GM18873 (cell line): ENCODE measurements around the gene PRSS1.
"Not testable (repeated sequence)": the region's sequence is repeated elsewhere in the genome, so short reads cannot be mapped to it uniquely, and the experiment has no call there.

Source experiments
- ATAC-seq: cut with Tn5 transposase; IDR thresholded peaks from one replicate; pipeline ENCODE4 v1.9.1; 2021; ENCODE audit warnings: mild to moderate bottlenecking, moderate library complexity, moderate number of reproducible peaks; ENCODE audit not compliant: unreplicated experiment, low FRiP score

Gene PRSS1

DNA sequence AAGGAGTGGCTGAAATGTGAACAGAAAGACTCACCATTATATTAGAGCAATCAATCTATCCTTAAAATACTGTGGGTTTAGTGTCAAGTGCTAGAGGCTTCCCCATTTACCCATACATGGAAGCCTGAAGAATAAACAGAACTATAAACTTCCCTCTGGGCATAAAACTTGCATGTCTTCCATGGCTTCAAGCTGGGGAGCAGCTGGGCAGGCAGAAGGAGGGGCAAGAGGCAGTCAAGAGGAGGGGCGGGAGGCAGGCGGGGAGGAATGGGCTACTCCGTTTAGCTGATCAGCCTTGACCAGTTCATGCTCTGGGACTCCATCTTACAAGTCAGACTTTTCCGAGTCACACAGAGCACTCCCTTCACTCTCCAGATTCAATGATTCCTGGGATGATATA is 3.5 kb upstream of the PRSS1 start:
- no peak for ATAC-seq

DNA sequence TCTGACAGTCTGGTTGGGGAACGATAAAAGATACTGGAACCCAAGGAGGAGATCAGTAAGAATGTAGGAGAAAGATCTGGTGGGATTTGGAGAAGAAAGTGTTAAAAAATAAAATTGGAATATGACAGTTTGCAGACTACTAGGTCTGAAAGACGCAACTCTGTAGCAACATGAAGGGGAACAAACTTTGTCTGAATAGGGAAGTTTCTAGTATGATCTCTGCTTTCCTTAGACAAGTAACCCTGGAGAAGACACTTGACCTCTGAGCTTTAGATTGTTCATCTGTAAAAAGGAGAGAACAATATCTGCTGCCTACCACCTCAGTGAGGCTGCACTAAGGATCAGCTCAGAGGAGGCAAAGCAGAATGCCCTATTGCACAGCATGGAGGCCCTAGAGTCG is 3.0 kb upstream of the PRSS1 start:
- no peak for ATAC-seq

DNA sequence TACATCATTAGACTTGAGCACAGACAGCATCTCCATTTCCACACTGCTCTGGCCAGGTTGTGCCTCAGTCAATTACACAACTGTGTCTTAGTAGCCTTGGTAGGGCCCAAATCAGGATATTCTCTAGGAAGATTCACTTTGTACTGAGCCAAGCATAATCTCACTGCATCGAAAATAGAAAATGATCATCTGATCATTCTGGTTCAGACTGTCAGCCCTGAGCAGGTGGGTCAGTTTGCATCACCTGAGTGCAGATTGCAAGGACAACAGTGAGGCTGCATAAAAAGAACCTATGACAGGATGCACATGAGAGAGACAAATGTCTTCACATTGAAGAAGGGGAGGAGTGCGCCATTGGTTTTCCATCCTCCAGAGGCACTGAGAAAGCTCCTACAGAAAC is 862 bp upstream of the PRSS1 start:
- not testable (repeated sequence) for ATAC-seq

DNA sequence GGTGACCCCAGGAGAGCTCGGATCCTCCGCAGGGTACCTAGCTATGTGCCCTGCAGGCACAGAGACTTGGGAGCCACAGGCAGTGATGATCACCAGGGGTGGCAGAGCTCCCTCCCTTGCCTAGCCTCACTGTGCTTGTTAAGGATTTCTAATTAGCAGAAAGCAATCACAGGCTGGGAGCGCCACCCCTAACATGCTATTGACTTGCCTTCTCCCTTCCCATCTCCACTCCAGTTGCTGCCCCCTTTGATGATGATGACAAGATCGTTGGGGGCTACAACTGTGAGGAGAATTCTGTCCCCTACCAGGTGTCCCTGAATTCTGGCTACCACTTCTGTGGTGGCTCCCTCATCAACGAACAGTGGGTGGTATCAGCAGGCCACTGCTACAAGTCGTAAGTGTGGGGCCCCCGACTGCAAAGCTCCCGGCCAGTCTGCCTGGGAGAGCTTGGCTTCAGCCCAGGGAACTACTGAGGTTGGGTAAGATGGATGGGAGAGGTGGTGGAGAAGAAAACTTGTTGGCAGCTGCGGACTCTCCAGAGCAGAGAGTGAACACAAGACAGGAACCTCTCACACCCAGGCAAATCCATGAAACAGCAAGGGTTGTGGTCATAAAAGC is 1.2 kb downstream of the PRSS1 start:
- ATAC-seq: no peak

DNA sequence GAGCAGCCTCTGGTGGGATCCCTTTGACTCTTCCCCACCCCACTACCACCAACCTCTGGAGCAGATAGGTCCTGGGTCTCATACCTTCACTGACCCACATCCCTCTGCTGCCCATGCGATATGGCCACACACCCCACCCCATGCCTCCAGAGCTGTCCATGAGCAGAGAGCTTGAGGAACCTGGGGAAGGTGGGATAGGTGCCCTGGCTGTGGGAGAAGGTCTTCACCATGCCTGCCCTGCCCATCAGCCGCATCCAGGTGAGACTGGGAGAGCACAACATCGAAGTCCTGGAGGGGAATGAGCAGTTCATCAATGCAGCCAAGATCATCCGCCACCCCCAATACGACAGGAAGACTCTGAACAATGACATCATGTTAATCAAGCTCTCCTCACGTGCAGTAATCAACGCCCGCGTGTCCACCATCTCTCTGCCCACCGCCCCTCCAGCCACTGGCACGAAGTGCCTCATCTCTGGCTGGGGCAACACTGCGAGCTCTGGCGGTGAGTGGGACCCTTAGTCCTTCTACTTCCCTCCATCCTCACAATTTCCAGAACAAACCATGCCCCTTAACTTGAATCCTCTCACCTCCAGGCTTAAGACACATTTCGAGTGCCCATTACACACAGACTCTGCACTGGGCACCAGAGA is 2.4 kb downstream of the PRSS1 start:
- not testable (repeated sequence) for ATAC-seq

DNA sequence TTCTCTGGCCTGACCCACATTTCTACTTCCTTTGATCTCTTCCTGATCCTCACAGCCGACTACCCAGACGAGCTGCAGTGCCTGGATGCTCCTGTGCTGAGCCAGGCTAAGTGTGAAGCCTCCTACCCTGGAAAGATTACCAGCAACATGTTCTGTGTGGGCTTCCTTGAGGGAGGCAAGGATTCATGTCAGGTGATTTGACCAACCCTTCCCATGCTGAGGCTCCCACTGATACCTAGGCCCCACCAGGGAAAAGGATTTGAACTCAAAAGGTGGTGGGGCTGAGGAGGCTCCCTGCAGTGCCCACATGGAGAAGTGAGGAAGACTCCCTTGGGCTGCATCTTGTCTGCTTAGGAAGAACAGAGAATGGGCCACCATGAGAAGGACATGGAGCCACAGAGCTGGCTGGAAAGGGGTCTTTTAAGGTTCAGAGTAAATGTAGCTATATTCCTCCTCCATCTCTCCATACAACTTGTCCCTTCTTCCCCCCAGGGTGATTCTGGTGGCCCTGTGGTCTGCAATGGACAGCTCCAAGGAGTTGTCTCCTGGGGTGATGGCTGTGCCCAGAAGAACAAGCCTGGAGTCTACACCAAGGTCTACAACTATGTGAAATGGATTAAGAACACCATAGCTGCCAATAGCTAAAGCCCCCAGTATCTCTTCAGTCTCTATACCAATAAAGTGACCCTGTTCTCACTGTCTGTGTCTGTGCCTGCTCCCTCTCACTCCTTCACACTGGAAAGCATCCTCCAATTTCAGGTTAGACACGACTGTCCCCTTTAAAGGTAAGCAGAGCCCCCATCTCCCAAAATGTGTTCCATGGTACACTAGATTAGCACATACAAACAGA is 3.3 kb downstream of the PRSS1 start:
- no peak for ATAC-seq

DNA sequence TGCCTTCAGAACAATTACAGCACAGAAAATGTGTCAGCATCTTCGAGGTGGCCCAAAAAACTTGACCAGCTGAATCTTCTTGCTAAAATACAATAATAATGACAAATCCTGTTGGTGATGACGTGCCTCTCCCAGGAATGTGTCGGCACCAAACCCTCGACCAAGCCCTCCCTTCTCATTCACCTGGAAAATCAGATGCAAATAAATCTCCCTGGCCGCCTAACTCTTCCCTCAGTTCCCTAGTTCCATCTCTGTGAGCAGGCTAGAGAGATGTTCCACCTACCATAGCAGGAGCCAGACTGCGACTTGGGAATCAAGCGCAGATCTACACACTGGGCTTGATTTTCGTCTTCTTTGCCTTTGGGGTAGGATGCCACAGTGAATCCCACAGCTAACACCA is 4.1 kb downstream of the PRSS1 start:
- no peak for ATAC-seq

DNA sequence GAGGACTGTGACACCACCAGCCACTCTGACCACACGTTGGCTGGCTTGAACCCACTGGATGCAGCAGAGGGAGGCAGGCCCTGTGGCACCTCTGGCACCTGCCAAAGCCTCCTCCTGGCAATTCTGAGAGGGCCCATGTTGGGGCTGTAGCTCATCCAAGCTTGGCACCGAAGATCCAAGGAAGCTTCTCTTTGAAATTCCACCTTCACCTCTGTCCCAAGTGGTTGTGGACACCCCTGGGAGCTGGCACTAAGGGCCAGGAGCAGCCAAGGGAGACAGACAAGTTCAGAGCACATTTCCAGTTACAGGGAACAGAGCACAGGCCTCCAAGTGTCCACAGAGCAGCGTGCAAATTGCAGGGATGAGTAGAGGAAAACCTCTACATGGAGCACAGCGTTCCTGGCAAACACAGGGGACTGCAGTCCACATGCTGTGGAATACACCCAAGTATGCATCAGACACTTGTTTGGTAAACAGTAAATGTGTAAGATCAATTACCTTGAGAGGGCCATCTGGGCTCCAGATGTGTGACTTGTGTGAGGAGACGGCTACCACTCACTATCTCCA is 4.7 kb downstream of the PRSS1 start:
- not testable (repeated sequence) for ATAC-seq

DNA sequence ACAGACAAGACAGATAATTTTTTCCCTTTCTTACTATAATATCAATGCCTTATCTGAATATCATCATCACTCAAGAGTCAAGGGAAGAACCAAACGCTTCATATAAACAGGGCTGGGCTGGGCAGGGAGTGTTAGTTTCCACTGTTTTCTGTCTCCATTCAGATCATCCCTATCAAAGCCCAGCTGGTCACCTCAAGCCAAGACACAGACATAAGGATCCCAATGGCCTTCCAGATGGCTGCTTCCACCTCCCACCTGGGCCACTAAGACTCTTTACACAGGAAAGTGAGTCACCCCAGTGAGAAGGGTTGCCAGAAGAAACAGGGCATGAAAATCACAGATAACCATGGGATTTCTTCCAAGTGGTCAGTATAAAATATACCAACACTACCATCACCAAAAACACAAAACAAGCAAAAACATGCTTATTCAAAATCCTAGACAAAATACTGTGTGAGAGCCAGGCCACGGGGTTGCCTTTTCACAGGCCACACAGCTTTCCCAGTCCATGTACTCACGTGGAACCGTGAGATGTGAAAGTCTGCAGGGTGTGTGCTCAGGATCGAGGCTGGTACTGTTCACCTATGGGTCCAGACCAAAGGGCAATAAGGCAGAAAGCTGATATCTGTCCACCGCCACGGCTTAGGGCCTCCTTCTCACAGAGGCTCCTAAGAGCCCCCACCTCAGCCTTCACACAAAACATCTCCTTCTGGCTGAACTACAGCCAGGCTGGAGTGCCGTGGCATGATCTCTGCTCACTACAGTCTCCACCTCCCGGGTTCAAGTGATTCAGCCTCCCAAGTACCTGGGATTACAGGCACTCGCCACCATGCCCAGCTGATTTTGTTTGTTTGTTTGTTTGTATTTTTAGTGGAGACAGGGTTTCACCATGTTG is 5.7 kb downstream of the PRSS1 start:
- ATAC-seq: no peak

DNA sequence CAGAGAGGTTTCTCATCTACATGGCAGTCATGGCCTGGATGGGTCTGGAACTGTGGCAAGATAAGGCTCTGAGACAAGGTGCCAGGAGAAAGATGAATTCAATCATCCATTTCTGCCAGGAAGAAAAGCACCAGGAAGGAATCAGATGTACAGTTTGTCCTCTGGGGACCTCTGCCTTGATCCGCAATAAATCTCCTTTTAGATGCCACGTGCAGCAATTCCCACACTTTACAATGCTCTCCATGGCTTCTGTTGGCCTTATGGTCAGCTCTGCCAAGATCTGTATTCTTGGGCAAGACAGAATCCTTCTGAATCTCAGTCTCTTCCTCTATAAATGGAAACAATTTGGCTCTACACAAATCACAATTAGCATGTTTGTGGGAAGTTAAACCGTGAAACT is 9.0 kb downstream of the PRSS1 start:
- ATAC-seq: not testable (repeated sequence)

DNA sequence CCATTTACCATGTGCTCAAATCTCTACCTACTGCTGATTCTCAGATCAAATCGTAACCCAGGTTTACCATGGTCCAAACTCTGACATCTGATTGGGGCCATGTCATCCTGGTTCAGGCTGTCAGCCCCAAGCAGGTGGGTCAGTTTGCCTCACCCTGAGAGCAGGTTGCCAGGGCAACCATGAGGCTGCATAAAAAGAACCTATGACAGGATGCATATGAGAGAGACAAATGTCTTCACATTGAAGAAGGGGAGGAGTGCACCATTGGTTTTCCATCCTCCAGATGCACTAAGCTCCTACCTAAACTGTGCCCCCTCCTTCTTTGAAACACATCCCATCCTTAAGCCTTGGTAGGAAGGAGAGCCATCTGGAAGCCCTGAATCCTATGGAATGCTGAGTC is 10.2 kb downstream of the PRSS1 start:
- no peak for ATAC-seq

DNA sequence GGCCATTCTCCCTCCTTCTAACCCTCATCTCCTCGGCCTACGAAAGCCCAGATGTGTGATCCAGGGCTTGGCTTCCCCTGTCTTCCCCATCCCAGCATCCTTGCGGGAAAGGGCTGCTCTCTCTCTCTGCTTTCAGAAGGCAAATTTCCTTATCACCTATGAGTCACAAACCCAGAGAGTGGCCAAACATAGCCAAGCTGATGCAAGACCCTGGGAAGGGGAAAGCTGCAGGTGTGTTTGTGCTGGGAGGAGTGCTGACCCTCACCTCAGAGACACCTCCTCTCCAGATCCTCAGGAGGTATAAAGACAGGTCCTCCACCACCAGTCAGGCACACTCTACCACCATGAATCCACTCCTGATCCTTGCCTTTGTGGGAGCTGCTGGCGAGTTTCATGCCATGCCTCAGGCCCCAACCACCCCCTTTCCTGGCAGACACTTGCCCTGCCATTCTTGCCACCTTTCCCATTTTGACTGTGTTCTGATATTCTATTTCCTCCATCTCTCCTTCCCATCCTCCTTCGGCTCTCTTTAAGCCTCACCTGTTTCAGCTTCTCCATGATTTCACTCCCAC is 10.9 kb downstream of the PRSS1 start:
- no peak for ATAC-seq

DNA sequence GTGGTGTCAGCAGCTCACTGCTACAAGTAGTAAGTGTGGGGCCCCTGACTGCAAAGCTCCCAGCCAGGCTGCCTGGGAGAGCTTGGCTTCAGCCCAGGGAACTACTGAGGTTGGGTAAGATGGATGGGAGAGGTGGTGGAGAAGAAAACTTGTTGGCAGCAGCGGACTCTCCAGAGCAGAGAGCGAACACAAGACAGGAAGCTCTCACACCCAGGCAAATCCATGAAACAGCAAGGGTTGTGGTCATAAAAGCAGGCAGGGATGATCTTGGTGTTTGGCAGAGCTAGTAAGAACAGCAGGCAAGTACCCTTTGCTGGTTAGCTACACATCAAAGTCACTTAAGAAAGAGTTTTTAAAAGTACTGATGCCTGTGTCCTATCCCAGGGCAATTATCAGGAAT is 12.3 kb downstream of the PRSS1 start:
- ATAC-seq: not testable (repeated sequence)

DNA sequence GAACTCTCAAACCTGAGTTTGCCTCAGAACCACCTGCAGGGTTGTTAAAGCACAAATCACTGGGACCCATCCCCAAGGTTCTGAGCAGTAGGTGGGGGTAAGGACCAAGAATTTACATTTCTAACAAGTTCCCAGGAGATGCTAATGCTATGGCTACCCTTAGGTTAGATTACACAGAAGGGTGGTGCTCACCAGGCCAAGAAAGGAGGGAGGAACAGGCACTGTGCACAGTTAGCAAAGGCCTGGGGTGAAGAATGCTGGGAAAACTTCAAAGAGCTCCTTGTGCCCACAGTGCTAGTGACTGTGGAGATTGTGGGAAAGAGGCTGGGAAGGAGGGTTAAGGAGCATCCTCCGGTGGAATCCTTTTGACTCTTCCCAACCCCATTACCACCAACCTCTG is 12.8 kb downstream of the PRSS1 start:
- no peak for ATAC-seq

DNA sequence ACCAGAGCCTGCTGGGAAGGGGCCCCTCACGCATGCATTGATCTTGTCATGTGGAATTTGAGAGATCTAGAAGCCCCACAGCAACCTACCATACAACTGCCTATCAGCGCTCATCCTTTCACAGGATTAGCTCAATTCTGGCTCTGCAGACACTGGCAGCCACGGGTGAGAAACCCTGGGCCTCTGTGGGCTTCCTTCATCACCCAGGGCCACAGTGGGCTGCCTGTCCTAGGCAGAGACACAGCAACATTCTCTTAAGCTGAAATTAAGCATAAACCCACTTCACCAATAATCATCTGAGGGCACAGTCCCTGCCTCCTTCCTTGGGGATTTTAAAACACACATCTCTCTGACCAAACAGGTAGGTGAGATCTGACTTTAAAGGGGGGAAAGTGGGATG is 18.2 kb downstream of the PRSS1 start:
- no peak for ATAC-seq

DNA sequence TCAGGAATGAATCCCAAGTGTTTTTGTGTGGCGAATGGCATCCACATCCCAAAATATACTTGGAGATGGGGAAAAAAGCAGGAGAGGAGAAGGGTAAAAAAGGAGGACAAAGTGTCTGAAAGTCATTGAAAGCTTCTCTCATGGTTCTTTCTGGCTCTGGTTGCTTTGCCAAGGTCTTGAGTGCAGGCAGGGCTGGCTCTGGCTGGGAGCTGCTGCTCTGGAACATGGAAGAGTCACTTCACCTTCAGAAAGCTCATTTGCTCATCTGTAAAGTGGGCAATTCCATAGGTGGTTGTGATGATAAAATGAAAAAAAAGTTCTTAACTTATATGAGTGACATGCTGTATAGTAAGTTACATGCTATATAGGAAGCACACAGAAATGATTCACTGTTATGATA is 18.6 kb downstream of the PRSS1 start:
- no peak for ATAC-seq

DNA sequence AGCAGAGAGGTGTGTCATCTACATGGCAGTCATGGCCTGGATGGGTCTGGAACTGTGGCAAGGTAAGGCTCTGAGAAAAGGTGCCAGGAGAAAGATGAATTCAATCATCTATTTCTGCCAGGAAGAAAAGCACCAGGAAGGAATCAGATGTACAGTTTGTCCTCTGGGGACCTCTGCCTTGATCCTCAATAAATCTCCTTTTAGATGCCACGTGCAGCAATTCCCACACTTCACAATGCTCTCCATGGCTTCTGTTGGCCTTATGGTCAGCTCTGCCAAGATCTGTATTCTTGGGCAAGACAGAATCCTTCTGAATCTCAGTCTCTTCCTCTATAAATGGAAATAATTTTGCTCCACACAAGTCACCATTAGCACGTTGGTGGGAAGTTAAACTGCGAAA is 19.6 kb downstream of the PRSS1 start:
- ATAC-seq: not testable (repeated sequence)

DNA sequence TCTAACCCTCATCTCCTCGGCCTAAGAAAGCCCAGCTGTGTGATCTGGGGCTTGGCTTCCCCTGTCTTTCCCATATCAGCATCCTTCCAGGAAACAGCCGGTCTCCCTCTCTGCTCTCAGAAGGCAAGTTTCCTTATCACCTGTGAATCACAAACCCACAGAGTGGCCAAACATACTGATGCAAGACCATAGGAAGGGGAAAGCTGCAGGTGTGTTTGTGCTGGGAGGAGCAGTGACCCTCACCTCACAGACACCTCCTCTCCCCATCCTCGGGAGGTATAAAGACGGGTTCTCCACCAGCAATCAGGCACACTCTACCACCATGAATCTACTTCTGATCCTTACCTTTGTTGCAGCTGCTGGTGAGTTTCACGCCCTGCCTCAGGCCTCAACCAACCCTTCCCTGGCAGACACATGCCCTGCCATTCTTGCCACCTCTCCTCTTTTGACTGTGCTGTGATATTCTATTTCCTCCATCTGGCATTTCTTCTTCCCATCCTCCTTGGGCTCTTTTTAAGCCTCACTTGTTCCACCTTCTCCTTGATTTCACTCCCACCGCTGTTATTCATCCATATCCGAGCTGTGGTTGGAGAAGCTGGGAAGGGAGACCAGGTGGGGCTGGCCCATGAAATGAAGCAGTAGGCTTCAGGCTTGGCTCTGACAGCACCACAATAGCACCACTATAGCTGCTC is 21.5 kb downstream of the PRSS1 start, which contains the start of gene PRSS2:
TSS of gene PRSS2 (plus strand) at position 310 of the 692 bp plus-strand sequence. CDS start at position 323, 13 bp downstream.
- no peak for ATAC-seq

DNA sequence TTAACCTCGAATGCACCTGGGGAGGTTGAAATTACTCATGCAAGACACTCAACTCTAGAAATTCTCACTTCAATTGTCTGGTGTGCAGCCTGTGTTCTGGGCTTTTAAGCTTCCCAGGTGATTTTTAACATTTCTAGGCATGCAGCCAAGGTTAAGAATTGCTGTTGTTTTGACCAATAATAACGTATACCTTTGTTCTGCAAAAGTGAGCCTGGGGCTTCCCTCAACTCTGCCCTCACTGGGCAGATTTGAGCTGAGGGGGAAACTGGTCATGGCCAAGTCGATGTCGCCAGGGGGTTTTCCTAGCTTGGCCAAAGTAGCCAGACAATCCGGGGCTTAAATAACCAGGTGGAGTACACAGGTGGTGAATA is 22.1 kb downstream of the PRSS1 start:
- ATAC-seq: peak; percentile 65
